GM18508 (cell line): ENCODE data around the gene TMEM129.

Source experiments
- ATAC-seq: cut with Tn5 transposase; IDR thresholded peaks from one replicate; pipeline ENCODE4 v1.9.1; 2021; ENCODE audit warnings: moderate number of reproducible peaks; ENCODE audit not compliant: insufficient read depth, unreplicated experiment

TMEM129 gene

DNA sequence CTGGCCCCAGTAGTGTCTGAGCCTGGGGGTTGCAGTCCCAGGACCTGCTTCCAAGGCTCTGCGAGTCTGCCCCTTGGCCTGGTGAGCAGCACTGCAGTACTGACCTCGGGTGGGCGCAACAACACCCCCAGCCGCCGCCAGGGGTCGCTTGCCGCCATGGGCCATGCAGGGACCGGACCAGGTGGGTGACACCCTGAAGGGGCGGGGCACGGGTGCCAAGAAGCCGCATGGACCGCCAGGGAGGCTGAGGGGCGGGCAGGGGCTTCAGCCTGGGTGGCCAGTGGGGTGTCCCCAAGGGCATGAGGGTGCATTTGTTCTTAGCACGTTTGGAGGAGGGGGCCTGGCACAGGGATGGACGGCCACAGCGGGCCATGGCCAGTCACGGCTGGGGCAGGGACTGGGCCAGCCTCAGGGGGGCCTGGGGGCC lies 25.2 kb upstream of the TMEM129 start:
- ATAC-seq, result no peak

DNA sequence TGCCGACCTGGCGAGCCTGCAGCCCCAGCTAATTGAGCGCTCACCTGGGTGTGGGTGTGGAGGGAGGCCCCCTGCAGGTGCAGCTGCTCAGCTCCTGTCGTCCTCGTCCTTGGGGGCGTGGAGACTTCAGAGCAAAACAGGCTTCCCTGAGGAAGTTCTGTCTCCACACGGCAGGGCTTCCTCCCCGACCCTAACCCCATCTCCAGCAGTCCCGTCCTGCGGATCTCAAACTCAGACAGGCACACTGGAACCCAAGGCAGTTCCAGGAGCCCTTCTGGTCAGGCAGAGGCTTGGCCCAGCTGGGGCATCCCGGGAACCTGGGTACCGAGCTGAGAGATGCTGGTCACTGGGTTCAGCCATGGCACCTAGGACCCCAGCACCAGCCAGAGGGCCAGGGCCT lies 24.6 kb upstream of the TMEM129 start:
- no peak for ATAC-seq

DNA sequence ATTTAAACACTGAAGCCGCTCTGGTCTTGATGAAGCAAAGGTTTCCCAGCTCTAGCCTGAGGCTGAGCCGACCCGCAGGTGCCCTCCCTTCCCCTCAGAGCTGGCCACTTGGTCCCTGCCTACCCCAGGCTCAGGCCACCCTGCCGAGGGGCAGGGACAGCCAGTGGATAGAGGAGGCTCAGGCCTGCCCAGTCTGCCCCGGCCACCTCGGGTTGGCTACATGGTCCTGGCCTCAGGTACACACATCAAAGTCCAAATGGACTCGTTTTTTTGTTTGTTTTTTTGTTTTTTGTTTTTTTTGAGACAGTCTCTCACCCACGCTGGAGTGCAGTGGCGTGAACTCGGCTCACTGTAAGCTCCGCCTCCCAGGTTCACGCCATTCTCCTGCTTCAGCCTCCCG lies 24.0 kb upstream of the TMEM129 start:
- no peak for ATAC-seq

DNA sequence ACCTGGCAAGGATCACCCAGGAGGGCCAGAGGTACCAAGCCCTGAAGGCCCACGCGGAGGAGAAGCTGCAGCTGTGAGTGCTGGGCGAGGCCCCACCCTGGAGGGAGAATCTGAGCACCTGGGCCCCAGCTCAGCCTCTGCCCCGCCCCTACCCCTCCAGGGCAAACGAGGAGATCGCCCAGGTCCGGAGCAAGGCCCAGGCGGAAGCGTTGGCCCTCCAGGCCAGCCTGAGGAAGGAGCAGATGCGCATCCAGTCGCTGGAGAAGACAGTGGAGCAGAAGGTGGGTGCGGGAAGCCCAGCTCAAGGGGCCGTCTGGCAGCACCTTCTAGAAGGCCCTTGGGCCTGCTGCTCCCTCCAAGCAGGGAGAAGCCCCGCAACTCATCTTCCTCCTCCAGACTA lies 23.4 kb upstream of the TMEM129 start:
- ATAC-seq, result no peak

DNA sequence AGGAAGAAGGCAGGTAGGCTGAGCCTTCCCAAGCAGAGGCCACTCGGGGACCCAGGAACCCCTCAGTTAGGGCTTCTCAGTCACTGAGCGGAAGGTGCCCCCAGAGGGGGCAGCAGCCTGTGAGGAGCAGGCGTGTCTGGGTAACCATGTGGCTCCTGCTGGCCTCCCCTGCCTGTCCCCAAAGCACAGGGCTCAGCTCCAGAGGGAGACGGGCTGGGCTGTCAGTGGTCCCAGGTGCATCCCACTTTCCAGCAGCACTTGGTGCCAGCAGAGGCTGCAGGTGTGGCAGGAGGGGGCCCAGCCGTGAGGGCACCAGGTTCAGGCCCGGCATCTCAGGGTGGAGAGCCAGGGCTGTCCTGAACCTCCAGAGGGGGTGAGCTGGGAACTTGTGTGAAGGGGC lies 22.9 kb upstream of the TMEM129 start:
- ATAC-seq, result no peak

- no peak for ATAC-seq
Measured at GRCh38 chr4:1743551-1743950, 22.4 kb upstream of the TMEM129 start.

GRCh38 chr4:1741208-1741607 lies 20.1 kb upstream of the TMEM129 start:
- no peak for ATAC-seq

DNA sequence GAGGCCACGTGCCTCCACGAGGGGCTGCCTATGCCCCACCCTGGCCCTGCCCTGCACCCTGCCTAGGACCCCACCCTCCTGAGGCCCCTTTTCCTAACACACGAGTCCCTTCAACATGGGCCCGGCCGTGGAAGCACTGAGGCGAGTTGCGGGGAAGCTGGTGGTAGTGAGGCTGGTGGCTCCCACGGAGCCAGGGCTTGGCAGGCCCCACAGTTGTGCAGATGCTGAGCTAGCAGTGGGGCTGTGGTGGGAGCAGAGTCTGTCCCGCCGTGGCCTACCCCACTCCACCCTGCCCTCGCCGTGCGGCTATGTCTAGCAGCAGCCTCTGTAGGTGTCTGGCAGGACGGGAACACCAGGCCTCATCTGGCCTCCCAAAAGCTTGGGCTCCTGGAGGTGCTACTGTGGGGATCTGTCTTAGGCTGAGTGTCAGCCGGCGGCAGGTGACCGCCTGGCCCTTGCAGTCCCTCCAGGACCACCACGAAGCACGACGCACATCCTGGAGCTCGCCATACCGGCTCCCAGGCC lies 19.0 kb upstream of the TMEM129 start:
- ATAC-seq, result no peak

- ATAC-seq, result no peak
Measured at GRCh38 chr4:1739358-1739757, 18.2 kb upstream of the TMEM129 start.

DNA sequence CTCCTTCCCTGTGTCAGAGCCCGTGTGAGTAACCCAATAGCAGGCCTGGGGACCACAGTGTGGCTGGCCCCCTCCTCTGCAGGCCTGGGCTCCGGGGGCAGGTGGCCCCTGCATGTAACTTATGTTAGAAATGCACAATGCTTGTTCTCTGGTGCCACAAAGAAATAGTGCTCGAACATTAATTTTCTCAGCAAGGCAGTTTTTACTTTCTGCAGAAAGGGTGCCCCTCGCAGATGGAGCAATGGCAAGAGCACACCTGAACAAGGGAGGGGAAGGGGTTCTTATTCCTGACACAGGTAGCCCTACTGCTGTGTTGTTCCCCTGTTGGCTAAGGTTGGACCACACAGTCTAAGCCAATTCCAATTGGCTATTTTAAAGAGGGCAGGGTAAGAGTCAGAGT lies 17.3 kb upstream of the TMEM129 start:
- no peak for ATAC-seq

GRCh38 chr4:1737666-1738065 lies 16.5 kb upstream of the TMEM129 start:
- ATAC-seq, result no peak

DNA sequence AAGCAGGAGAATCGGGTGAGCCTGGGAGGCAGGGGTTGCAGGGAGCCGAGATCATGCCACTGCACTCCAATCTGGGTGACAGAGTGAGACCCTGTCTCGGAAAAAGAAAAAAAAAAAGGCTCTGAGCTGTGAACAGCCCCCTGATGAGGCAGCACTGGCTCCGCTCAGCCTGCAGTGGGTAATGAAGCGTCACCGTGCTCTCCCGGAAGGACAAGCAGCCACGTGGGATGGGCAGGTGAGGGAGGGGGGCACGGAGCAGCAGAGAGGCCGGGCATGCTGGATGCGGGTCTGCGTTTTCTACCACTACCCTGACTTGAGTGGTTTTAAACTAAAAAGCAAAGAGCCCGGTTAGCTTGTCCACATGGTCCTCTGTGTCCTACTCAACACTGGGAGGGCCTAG lies 15.7 kb upstream of the TMEM129 start:
- ATAC-seq, result no peak

DNA sequence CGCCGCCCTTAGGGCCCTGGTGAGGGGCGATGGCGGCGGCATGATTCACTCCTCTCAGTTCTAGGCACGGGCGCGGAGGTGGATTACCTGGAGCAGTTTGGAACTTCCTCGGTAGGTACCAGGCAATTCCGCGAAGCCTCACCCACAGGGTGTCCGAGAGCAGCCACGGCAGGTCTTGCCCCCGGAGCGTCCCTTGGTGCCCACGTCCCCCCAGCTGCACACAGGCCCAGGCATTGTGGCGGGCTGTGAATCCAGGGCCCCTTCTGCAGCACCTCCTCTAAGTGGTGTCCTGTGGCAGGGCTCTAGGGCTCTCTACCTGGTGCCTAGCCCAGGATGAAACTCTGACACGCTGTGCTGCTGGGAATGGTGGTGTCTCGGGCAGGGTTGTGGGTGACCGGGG lies 14.1 kb upstream of the TMEM129 start:
- ATAC-seq, result no peak

DNA sequence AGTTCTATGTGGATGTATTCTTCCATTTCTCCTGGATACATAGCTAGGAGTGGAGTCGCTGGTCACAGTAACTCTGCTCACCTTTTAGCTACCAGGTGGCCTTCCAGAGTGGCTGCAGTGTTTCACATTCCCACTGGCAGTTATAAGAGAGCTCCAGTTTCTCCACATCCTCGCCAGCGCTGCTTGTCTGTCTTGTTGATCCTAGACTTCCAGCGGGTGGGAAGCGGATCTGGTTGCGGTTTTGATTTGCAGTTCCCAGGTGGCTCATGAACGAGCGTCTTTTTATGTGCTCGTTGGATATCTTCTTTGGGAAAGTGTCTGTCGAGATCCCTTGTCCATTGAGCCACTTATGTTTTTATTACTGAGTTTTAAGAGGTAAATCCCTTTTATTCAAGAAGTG lies 11.8 kb upstream of the TMEM129 start:
- ATAC-seq, result no peak

- ATAC-seq, result no peak
Measured at GRCh38 chr4:1731180-1731579, 10.1 kb upstream of the TMEM129 start.

DNA sequence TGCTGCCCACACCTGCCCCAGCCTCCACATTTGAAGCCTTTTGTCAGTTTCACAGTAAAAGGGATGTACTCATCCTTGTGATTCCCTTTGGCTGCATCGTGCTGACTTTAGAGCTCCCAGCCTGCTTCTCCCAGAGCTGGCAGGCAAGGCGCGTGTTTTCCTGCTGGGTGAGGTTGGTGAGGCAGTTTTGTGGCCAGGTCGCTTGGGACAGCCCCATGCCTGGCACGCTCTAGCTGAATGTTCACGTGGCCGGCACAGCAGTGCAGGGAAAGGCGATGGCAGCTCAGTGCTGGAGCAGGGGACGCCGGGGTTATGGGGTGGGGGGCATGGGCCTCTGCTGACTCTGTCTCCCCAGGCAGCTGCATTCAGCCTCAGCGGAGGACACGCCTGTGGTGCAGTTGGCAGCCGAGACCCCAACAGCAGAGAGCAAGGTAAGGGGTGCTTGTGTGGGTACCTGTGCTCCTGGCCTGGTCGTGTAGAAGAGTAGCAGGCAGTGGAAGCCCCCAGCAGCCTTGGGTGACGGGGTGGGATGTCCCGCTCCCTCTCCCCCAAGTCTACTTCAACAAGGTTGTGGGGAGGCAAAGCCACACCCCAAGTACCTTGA lies 9.5 kb upstream of the TMEM129 start:
- no peak for ATAC-seq

- ATAC-seq, result no peak
Measured at GRCh38 chr4:1728061-1728980, 7.2 kb upstream of the TMEM129 start.

GRCh38 chr4:1727117-1728031 lies 6.3 kb upstream of the TMEM129 start:
- ATAC-seq, result no peak

- no peak for ATAC-seq
Measured at GRCh38 chr4:1726146-1726934, 5.2 kb upstream of the TMEM129 start.

GRCh38 chr4:1725521-1725920 lies 4.4 kb upstream of the TMEM129 start:
- ATAC-seq, result no peak
